Stimulated activated CD8-positive, alpha-beta memory T cell treated with anti-CD3 and anti-CD28 coated beads, Interleukin-15, amount 100 ng/mL, for 48 hours (primary cell): ENCODE data around the gene RNF17.
A peak's percentile ranks its signal among the peaks of the same experiment; 100 is the strongest.
"Not testable (repeated sequence)": the region's sequence is repeated elsewhere in the genome, so short reads cannot be mapped to it uniquely, and the experiment has no call there.

Experiments
- DNase-seq, 2 donors: peaks; one replicate each; pipeline ENCODE4 v3.0.0-alpha.2; 2020; ENCODE audit warnings: low read depth in 2 of 2

RNF17 gene, protein sequence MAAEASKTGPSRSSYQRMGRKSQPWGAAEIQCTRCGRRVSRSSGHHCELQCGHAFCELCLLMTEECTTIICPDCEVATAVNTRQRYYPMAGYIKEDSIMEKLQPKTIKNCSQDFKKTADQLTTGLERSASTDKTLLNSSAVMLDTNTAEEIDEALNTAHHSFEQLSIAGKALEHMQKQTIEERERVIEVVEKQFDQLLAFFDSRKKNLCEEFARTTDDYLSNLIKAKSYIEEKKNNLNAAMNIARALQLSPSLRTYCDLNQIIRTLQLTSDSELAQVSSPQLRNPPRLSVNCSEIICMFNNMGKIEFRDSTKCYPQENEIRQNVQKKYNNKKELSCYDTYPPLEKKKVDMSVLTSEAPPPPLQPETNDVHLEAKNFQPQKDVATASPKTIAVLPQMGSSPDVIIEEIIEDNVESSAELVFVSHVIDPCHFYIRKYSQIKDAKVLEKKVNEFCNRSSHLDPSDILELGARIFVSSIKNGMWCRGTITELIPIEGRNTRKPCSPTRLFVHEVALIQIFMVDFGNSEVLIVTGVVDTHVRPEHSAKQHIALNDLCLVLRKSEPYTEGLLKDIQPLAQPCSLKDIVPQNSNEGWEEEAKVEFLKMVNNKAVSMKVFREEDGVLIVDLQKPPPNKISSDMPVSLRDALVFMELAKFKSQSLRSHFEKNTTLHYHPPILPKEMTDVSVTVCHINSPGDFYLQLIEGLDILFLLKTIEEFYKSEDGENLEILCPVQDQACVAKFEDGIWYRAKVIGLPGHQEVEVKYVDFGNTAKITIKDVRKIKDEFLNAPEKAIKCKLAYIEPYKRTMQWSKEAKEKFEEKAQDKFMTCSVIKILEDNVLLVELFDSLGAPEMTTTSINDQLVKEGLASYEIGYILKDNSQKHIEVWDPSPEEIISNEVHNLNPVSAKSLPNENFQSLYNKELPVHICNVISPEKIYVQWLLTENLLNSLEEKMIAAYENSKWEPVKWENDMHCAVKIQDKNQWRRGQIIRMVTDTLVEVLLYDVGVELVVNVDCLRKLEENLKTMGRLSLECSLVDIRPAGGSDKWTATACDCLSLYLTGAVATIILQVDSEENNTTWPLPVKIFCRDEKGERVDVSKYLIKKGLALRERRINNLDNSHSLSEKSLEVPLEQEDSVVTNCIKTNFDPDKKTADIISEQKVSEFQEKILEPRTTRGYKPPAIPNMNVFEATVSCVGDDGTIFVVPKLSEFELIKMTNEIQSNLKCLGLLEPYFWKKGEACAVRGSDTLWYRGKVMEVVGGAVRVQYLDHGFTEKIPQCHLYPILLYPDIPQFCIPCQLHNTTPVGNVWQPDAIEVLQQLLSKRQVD (N-terminal part only)

DNA sequence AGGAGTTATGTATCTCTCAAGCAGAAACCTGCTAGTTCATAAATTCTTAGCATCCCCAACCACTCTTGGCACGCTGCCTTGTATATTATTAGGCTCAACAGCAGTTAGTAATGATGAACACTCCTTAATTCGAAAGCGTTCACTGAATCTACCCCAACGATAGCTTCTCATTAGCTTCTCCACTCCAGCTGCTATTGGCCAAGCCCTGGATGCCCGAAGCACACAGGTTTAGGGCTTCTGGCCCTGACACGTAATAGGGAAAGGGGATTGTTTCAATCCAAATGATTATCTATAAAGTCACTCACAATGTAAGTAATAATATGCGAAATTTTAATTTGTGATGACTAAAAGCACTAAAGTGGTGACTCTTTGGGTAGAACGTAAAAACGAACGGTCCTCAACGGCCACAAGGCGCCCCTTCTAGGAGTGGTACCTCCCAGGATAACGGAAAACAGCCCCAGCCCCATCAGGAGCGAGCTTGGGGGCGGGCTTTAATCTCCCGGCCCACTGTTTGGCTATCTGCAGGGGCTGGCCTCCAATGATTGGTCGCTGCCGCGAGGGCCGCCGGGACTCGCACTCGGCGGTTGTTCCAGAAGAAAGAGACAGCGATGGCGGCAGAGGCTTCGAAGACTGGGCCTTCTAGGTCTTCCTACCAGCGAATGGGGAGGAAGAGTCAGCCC, at the start of gene RNF17:
Gene RNF17, plus strand, starts transcription at position 574 of the 680 bp plus-strand sequence. Its CDS starts 35 bp downstream, at position 609.
- DNase-seq, result no peak

DNA sequence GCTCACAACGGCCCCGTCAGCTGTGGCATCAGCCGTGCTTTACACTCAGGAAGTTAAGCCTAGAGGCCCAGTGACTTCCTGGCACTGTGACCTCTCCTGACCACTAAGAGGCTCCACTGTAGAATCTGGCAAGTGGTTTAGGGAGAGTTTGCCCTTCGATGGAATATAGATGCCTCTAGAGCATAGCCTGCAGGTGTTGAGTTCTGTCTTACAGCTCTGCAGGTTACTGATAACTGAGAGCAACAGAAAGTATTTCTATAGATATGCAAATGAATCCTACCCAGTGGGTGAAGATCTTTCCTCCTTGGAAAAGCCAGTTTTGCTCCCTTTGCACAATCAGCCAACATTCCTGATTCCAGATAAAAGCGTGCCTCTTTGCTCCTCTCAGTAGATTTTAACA, 48.0 kb upstream of the RNF17 start:
- DNase-seq, result no peak

DNA sequence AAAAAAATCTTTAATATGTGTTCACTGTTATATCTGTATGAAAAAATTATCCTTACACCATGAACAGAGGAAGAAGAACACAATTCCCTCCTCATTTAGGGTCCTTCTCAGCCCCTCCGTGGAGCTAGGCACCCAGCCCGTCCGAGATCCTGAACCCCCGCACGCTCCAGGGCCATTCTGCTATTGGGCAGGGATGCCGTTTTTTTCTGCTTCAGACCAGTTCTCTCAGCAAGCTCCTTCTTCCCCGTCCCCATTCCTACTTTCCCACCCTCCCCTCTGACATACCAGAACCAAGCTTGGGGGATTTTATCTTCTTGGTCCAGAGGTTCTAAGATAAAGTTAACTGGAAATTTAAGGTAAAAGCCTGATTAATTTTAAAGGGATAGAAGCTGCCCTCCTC, 47.5 kb upstream of the RNF17 start:
- no peak for DNase-seq

DNA sequence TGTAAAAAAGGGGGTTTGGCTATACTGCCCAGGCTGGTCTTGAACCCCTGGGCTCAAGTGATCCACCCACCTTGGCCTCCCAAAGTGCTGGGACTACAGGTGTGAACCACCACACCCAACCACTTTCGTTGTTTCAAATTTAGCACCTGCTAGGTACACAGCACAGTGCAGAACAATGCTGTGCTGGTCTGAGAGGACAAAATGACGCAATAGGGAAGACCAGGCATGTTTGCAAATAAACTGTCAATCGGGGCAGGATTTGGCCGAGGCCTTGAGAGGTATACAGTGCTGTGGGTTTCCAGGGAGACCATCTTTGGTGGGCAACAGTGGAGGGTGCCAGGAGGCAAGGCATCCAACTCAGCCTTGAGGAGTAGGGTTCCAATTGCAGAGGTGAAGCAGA, 46.8 kb upstream of the RNF17 start:
- no peak for DNase-seq

DNA sequence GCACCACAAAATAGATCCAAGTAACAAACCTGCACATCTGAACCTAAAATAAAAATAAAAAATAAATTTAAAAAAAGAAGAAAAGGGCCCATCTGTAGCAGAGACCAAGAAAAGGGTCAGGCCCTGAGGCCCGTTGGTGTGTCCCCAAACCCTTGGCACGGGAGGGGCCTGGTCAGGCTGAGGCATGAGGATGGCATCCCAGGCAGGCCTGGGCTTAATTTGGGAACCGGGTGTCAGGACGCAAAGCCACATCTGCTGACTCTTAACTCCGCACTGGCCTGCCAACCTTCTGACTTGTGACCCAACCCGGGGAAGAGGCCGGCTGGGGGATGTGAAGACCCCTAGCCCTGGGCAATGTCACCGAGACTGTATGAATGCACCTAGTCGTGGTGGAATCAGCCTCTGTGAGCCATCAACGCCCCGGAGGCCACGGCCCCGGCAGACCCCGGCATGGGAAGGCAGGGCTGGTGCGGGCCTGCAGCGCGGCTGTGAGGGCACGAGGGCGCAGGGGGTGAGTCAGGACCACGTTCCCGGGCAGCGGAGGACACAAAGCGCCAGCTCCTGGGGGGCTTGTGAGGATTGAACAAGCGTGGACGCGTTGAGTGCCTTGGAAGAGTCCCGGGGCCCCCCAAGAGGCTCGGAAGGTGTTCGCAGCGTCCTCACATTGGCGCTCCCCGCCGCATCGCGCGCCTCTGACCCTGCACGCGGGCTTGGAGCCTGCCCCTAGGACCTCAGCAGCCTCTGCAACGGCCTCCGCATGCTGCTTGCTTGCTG, 45.6 kb upstream of the RNF17 start:
- DNase-seq, result no peak

DNA sequence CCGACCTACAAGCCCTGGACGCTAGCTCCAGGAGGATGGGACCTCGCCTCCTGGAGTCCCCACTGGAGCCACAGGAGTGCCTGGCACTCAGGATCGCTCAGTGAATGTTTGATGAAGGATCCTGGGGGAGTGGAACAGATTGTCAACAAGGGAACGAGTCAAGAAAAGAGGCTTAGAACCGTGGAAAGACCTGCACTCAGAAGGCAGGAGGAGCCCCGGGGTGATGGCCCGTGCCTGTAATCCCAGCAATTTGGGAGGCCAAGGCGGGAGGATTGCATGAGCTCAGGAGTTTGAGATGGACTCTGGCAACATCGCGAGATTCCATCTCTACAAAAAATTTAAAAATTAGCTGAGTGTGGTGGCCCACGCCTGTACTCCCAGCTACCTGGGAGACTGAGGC, 44.8 kb upstream of the RNF17 start:
- no peak for DNase-seq

DNA sequence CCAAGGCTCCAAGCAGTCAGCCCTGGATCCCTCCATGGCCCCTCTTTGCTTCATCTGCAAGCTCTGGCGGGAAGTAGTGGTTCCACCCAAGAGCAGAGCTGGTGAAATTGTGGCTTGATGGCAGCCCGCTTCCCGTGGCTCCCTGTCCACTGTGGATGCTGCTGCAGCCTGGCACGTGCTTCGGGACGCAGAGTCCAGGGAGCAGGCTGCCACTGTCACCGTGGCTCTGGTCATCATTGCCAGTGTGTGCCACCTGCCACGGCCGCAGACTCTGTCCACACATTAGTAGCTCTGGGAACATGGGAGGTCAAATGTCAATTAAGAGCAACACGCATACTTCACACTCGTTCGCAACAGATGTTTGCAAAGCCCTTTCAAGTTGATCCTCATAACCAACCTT, 40.8 kb upstream of the RNF17 start:
- DNase-seq, result no peak

DNA sequence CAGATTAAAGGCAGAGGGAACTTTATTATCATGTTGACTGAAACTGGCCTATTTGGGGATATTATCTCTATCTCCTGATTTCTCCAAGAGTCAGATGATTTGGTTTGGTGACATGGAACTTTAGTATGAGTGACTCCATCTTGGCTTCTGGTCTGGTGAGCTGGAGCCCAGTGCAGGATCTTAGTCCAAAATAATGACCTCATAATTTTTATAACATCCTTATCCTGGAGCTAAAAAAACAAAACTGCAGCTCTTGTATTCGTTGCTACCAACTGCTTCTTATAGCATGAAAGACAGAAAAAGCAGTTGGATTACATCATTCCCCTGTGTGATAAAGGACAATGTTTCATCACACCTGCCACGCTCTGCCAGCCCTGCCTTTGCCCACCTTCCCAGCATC, 39.3 kb upstream of the RNF17 start:
- DNase-seq, result no peak

DNA sequence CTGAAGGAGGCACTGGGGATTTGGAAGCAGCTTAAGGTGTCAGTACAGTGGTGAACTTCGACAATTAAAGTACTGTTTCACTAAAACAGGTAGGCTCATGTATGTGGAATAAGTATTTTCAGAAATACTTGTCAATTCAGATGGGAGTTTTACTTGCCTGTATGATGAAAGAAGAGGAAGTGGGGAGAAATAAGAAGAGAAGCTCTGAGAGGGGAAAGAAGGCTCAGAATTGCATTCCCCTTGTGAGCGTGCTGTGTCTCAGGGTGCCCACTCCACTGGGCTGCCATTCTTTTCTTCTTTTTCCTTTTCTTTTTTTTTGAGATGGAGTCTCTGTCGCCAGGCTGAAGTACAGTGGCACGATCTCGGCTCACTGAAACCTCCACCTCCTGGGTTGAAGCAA, 38.6 kb upstream of the RNF17 start:
- DNase-seq, result no peak

DNA sequence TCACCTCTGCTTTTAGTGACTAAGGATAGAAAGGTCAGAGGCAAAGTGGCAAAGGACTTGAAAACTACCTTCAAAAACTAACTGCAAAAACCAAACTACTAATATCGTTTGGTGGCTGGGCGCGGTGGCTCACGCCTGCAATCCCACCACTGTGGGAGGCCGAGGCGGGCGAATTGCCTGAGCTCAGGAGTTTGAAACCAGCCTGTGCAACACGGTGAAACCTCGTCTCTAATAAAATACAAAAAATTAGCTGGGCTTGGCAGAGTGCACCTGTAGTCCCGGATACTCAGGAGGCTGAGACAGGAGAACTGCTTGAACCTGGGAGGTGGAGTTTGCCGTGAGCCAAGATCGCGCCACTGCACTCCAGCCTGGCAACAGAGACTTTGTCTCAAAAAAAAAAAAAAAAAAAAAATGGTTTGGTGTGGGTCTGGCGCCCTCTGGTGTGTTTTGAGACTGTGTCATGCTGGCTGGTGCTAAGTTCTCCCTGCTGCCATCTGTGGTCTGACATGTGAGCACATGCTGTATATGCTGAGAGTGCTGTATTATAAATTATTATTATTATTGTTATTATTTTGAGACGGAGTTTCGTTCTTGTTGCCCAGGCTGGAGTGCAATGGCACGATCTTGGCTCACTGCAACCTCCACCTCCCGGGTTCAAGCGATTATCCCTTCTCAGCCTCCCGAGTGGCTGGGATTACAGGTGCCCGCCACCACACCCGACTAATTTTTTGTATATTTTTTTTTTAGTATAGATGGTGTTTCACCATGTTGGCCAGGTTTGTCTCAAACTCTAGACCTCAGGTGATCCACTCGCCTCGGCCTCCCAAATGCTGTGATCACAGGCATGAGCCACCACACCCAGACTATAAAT, 36.0 kb upstream of the RNF17 start:
- DNase-seq, result peak; percentile 26 to 32

DNA sequence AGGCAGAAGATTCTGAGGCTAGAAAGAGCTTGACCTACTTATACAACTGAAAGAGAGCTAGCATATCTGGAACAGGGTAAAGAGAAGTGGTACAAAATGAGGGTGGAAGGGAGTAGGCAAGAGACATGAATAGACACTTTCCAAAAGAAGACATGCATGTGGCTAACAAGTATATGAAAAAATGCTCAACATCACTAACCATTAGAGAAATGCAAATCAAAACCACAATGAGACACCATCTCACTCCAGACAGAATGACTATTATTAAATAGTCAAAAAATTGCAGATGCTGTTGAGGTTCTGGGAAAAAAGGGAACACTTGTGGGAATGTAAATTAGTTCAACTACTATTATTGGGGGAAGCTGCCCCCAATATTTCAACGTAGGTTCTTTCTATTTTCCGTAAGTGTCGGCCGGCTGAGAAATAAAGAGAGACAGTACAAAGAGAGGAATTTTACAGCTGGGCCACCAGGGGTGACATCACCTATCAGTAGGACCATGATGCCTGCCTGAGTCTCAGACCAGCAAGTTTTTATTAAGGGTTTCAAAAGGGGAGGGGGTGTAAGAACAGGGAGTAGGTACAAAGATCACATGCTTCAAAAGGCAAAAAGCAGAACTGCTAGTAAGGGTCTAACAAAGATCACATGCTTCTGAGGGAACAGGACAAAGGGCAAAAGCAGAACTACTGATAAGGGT, 32.9 kb upstream of the RNF17 start:
- DNase-seq, result not testable (repeated sequence)

DNA sequence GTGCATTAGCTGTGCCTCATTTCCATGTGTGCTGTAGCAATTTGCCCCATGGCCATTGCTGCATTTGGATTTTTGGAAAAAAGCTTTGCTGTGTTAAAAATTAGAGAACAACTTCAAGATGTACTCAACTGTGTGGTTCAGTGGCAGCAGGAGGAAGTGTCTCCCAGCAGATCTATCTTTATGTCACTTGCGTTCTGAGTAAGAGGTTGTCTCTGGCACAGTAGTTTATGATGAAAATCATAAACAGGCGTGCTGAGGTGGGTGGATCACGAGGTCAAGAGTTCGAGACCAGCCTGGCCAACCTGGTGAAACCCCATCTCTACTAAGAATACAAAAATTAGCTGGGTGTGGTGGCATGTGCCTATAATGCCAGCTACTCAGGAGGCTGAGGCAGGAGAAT, 29.0 kb upstream of the RNF17 start:
- DNase-seq, result no peak

DNA sequence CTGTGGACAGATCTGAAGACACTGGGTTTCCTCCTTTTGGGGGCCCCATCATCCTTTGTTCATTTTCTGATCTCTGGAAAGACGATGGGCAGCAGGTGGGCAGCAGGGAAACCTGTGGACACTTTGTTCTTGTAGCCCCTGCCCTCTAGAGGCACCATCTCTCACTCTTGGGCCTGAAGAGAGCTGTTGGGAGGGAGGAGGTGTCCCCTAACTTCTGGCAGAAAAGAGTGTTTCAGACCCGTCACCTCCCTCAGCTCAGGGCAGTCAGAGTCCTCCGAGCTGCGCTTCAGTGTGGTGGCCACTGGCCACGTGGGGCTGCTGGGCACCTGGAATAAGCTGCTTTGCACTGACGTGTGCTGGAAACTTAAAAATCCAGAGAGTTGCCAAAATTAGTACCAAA, 26.9 kb upstream of the RNF17 start:
- DNase-seq, result no peak

DNA sequence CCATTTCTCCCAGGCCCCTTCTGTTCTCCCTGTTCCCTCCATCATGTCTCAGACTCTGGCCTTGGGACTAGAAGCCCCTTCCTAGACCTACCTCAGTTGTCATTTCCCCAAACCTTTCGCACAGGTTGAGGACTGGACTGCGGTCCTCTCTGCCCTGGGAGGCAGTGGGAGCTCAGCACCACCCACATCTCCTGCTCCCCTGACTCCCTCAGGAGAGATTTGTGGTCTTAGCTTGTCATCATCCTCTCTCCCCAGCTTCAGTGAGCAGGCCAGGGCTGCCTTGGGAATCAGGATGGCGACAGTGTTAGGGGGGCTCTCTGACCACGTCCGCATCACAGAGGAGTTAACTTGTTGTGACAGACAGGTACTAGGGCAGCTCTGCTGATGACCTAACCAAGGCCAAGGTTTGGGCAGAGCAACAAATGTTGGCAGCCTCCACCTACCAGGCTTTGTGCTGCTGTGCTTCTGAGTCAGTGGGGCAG, 25.6 kb upstream of the RNF17 start:
- DNase-seq, result no peak

DNA sequence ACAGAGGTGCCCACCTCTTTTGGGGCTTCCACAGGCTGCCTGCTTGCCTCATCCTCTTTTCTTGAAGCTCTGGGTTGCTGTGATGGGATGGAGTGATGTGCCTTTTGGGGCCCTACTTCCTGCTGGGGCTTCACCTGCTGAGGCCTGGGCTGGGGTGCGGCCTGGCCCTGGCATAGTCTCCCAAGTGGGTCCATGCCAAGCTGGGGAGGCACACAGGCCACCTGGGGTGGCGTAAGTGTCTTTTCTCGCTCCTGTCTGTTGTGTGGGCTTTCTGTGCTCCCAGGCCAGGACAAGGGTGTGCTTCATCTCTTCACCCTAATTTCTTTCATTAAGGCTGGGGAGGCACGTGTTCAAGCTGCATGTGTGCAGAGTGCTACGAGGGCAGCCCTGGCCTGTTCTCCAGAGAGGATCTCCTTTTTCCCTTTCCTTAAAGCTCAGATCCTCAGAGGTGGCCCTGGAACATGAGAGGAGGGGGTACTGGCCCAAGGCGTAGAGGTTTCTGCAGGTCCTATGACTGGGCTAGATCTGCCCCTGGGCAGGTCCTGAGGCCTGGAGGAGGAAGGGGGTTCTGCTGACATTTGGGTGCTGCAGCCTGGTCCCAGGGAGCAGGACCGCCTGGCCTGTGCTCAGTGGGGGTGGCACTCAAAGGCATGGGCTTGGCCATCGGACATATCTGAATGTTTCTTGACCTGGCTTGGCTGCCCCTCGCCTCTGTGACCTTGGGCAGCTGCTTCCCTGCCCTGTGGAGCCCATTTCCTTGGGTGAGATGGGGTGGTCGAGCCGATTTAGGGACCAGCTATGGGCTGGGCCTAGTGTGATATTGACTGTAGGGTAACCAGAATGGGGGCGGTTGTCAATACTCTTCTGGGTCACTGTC, 23.7 kb upstream of the RNF17 start:
- no peak for DNase-seq

DNA sequence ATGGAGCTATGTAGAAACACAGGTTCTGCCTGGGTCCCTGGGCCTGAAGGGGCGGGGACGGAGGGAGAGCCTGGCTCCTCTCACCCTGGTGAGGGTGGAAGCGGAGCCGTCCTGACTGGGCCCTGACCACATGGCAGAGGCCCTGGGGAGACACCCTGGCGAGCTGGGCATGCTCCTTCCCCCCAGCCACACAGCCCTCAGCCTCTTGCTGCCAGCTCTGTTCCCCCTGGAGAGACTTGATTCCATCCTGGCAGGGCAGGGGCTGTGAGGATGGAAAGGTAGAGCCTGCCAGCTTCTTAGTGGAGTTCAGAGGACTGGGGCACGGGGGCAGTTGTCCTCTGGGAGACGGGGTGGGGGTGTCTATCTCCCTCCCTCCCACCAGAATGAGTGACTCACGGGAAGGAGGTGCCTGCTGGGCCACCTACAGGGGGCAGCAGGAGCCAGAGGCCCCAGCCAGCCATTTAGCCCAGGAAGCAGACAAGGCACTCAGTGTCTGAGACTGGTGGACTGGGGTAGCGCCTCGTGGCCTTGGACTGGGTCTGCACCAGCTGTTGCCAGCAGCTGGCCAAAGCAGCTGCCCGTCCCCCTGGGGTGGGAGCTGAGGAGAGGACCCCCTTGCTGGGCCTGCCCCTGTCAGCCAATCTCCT, 22.8 kb upstream of the RNF17 start:
- no peak for DNase-seq

DNA sequence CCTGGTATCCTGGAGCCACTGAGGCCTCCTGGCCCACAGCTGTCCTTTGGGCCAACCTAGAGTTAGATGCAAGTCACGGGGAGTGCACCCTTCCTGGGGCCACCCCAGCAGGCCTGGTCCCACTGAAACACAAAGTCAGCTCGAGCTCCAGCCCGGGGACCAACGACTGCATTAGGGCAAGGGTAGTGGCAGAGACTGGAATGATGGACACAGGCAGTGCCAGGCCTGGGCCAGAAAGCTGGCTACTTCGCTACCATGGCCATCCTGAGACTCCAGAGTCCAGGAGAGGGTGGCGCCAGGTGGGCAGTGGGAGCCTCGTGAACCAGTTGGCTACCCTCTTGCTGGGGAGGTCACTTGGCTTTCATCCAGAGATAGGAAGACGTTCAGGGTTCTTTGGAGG, 22.2 kb upstream of the RNF17 start:
- no peak for DNase-seq
